Liver (tissue), 9 donors: ENCODE data around the gene WNK2. TPM values are rescaled to one million over a fixed set of nuclear protein-coding genes. Genes with fewer than 3 reads are reported as not detected.

Experiments
- DNase-seq: peaks from one replicate; pipeline ENCODE4 v3.0.0-alpha.2; 2017; ENCODE audit warnings: low spot score
- H3K27ac ChIP-seq, 2 donors: one replicate each; pipeline ENCODE4 v1.7.0; 2013; ENCODE audit warnings: inconsistent platforms in 2 of 2, low read length in 2 of 2, control low read depth in 1 of 2, low read depth in 1 of 2, mild to moderate bottlenecking in 1 of 2
- H3K27me3 ChIP-seq, 4 donors: one replicate each; pipeline versions ENCODE4 v1.6.1 to v1.7.0; 2013; ENCODE audit warnings: low read length in 3 of 4, inconsistent platforms in 1 of 4, mild to moderate bottlenecking in 1 of 4, moderate library complexity in 1 of 4; ENCODE audit not compliant: control insufficient read depth in 4 of 4, insufficient read depth in 4 of 4
- H3K36me3 ChIP-seq, 4 donors: one replicate each; pipeline versions ENCODE4 v1.6.1 to v1.7.0; 2013; ENCODE audit warnings: low read length in 3 of 4, mild to moderate bottlenecking in 3 of 4, low read depth in 1 of 4, moderate library complexity in 1 of 4; ENCODE audit not compliant: control insufficient read depth in 4 of 4, insufficient read depth in 3 of 4
- H3K4me1 ChIP-seq, 4 donors: one replicate each; pipeline versions ENCODE4 v1.6.1 to v1.7.0; 2013; ENCODE audit warnings: low read length in 3 of 4, mild to moderate bottlenecking in 3 of 4, moderate library complexity in 1 of 4; ENCODE audit not compliant: control insufficient read depth in 4 of 4, insufficient read depth in 4 of 4
- H3K4me3 ChIP-seq, 3 donors: one replicate each; pipeline versions ENCODE4 v1.6.1 to v1.7.0; 2013; ENCODE audit warnings: low read length in 3 of 3, control low read depth in 1 of 3, low read depth in 1 of 3, mild to moderate bottlenecking in 1 of 3
- H3K9ac ChIP-seq, 2 donors: one replicate each; pipeline ENCODE4 v1.7.0; 2013; ENCODE audit warnings: low read length in 2 of 2, mild to moderate bottlenecking in 2 of 2, moderate library complexity in 2 of 2, control low read depth in 1 of 2, low read depth in 1 of 2
- H3K9me3 ChIP-seq, 4 donors: one replicate each; pipeline versions ENCODE4 v1.6.1 to v1.7.0; 2013; ENCODE audit warnings: low read length in 3 of 4; ENCODE audit not compliant: control insufficient read depth in 4 of 4
- EGR1 ChIP-seq, 2 donors: IDR thresholded peaks; 2 replicates each; pipeline ENCODE4 v1.6.1; 2016 to 2018; ENCODE audit warnings: antibody characterized with exemption in 2 of 2, low read depth in 2 of 2
- FOXA1 ChIP-seq: IDR thresholded peaks from 2 replicates; pipeline ENCODE4 v1.6.1; 2016; ENCODE audit warnings: antibody characterized with exemption
- FOXA2 ChIP-seq: IDR thresholded peaks from 2 replicates; pipeline ENCODE4 v1.6.1; 2016; ENCODE audit warnings: antibody characterized with exemption
- GABPA ChIP-seq, 2 donors: IDR thresholded peaks in 1 of 2; conservative IDR thresholded peaks in 1 of 2; 2 replicates each; pipeline ENCODE4 v1.6.1; 2016; ENCODE audit warnings: antibody characterized with exemption in 2 of 2, mild to moderate bottlenecking in 1 of 2, moderate library complexity in 1 of 2
- HNF4A ChIP-seq, 2 donors: conservative IDR thresholded peaks; 2 replicates each; pipeline ENCODE4 v1.6.1; 2016; ENCODE audit warnings: antibody characterized with exemption in 2 of 2, mild to moderate bottlenecking in 2 of 2
- HNF4G ChIP-seq: IDR thresholded peaks from 2 replicates; pipeline ENCODE4 v1.6.1; 2016; ENCODE audit warnings: antibody characterized with exemption
- NR2F2 ChIP-seq: IDR thresholded peaks from 2 replicates; pipeline ENCODE4 v1.6.1; 2016; ENCODE audit warnings: antibody characterized with exemption
- RAD21 ChIP-seq, 2 donors: IDR thresholded peaks; 2 replicates each; pipeline ENCODE4 v1.6.1; 2016; ENCODE audit warnings: antibody characterized with exemption in 2 of 2, mild to moderate bottlenecking in 2 of 2
- RXRA ChIP-seq, 2 donors: IDR thresholded peaks; 2 replicates each; pipeline ENCODE4 v1.6.1; 2017 to 2018; ENCODE audit warnings: antibody characterized with exemption in 2 of 2, mild to moderate bottlenecking in 1 of 2
- SP1 ChIP-seq: IDR thresholded peaks from 2 replicates; pipeline ENCODE4 v1.6.1; 2018; ENCODE audit warnings: antibody characterized with exemption, mild to moderate bottlenecking
- TAF1 ChIP-seq: conservative IDR thresholded peaks from 2 replicates; pipeline ENCODE4 v1.6.1; 2016; ENCODE audit warnings: antibody characterized with exemption, mild to moderate bottlenecking
- YY1 ChIP-seq: IDR thresholded peaks from 2 replicates; pipeline ENCODE4 v1.6.1; 2016; ENCODE audit warnings: antibody characterized with exemption, mild to moderate bottlenecking
- WGBS: extraction: QIAGEN DNeasy Blood & Tissue Kit; methylation state at CpG from one replicate; pipeline ENCODE4 v1.1.7; 2013; 5-methylcytosine and 5-hydroxymethylcytosine counted together
- polyA plus RNA-seq, 2 donors: library from polyadenylated mRNA; stranded (reverse) in 1 of 2; unstranded in 1 of 2; fragments of 200-250 nt in 1 of 2; fragments of >200 nt in 1 of 2; fragmentation: Nextera tagmentation in 1 of 2; extraction: Ambion mirVana in 1 of 2; gene quantifications; one replicate each; pipeline versions ENCODE4 v1.2.1 to v1.2.3, GENCODE V29; 2013 to 2015
- total RNA-seq, 2 donors: library from RNA; depleted of rRNA; stranded (reverse); fragments of >200 nt; gene quantifications; one replicate each; pipeline ENCODE4 v1.2.3, GENCODE V29; 2014
- TF ChIP-seq, protein P1 (sequence below): IDR thresholded peaks from 2 replicates; pipeline ENCODE4 v1.6.1; 2016; ENCODE audit warnings: antibody characterized with exemption
- TF ChIP-seq, protein P2 (sequence below): fragments of 150-350 bp; IDR thresholded peaks from 2 replicates; pipeline ENCODE4 v1.5.1; 2017; ENCODE audit warnings: improper control_type of control experiment, low read depth, low read length; ENCODE audit not compliant: missing input control
- TF ChIP-seq, protein P3 (sequence below): IDR thresholded peaks from 2 replicates; pipeline ENCODE4 v1.6.1; 2016; ENCODE audit warnings: antibody characterized with exemption
- TF ChIP-seq, protein P4 (sequence below): IDR thresholded peaks from 2 replicates; pipeline ENCODE4 v1.6.1; 2016; ENCODE audit warnings: antibody characterized with exemption
- TF ChIP-seq, protein P5 (sequence below): IDR thresholded peaks from 2 replicates; pipeline ENCODE4 v1.6.1; 2016; ENCODE audit warnings: antibody characterized with exemption, mild to moderate bottlenecking
- donor health status: healthy.
- donor health status: healthy.
- donor health status: healthy.
- donor health status: healthy.
- donor health status: healthy.

WNK2 gene
- total and polyA plus RNA-seq, 4 donors: 0.65 to 4.4 (median 1.7) TPM

DNA sequence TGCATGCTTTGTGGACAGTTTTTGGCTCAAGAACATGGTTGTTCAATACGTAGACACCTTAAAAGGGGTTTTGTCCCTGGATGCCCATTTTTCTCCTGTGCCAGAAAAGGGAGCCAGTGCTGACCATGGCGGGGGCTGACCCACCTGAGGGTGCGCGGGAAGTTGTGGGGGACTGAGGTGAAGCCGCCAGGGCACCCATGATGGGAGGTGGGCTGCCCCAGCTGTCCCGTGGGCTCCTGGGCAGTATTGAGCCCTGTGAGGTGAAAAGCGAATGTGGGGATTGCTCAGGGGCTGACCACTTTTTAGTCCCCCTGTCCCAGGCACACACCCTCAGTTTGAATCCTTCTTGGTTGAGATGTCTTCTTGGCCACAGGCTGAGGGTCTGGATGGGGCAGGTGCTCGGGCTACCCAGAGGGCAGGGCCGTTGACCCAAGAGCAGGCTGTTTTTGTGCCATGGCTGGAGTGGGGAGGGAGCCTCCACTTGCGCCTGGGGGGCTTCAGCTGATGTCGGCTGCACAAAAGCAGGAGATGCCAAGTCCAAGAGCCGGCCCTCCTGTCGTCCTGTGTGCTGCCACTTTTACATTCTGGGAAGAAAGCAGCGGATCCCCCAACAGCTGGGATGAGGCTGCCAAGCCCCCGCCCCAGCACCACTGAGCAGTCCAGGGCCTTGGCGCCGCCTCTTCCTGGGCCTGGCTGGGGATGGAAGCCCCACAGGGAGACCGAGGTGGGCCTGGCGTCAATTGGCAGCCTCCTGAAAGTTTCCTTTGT lies 120.1 kb downstream of the WNK2 start:
- no peak overlapping the region for H3K4me3 ChIP-seq
- WGBS: 92% methylated on average over 19 of the region's 19 CpGs
- H3K9ac ChIP-seq: no peak overlapping the region
- TF ChIP-seq HNF4A (conservative IDR thresholded peaks at IDR 0.05): no peak
- TF ChIP-seq, protein P1, sequence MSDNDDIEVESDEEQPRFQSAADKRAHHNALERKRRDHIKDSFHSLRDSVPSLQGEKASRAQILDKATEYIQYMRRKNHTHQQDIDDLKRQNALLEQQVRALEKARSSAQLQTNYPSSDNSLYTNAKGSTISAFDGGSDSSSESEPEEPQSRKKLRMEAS: no peak
- TF ChIP-seq RXRA (IDR thresholded peaks at IDR 0.05): no peak
- TF ChIP-seq, protein P2, sequence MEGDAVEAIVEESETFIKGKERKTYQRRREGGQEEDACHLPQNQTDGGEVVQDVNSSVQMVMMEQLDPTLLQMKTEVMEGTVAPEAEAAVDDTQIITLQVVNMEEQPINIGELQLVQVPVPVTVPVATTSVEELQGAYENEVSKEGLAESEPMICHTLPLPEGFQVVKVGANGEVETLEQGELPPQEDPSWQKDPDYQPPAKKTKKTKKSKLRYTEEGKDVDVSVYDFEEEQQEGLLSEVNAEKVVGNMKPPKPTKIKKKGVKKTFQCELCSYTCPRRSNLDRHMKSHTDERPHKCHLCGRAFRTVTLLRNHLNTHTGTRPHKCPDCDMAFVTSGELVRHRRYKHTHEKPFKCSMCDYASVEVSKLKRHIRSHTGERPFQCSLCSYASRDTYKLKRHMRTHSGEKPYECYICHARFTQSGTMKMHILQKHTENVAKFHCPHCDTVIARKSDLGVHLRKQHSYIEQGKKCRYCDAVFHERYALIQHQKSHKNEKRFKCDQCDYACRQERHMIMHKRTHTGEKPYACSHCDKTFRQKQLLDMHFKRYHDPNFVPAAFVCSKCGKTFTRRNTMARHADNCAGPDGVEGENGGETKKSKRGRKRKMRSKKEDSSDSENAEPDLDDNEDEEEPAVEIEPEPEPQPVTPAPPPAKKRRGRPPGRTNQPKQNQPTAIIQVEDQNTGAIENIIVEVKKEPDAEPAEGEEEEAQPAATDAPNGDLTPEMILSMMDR: no peak
- no peak for TF ChIP-seq TAF1
- TF ChIP-seq, protein P3, sequence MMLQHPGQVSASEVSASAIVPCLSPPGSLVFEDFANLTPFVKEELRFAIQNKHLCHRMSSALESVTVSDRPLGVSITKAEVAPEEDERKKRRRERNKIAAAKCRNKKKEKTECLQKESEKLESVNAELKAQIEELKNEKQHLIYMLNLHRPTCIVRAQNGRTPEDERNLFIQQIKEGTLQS: no peak
- no peak for TF ChIP-seq YY1
- TF ChIP-seq NR2F2: no peak
- TF ChIP-seq GABPA (IDR thresholded peaks at IDR 0.05 in 1 of 2, conservative IDR thresholded peaks at IDR 0.05 in 1 of 2): no peak
- no peak for TF ChIP-seq HNF4G
- no peak for TF ChIP-seq SP1
- no peak for TF ChIP-seq FOXA2
- TF ChIP-seq, protein P4, sequence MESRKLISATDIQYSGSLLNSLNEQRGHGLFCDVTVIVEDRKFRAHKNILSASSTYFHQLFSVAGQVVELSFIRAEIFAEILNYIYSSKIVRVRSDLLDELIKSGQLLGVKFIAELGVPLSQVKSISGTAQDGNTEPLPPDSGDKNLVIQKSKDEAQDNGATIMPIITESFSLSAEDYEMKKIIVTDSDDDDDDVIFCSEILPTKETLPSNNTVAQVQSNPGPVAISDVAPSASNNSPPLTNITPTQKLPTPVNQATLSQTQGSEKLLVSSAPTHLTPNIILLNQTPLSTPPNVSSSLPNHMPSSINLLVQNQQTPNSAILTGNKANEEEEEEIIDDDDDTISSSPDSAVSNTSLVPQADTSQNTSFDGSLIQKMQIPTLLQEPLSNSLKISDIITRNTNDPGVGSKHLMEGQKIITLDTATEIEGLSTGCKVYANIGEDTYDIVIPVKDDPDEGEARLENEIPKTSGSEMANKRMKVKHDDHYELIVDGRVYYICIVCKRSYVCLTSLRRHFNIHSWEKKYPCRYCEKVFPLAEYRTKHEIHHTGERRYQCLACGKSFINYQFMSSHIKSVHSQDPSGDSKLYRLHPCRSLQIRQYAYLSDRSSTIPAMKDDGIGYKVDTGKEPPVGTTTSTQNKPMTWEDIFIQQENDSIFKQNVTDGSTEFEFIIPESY: no peak
- TF ChIP-seq EGR1 (IDR thresholded peaks at IDR 0.05; ENCODE audit: low read depth in 2 of 2): no peak
- no peak for TF ChIP-seq FOXA1
- TF ChIP-seq RAD21 (IDR thresholded peaks at IDR 0.05): no peak
- TF ChIP-seq, protein P5, sequence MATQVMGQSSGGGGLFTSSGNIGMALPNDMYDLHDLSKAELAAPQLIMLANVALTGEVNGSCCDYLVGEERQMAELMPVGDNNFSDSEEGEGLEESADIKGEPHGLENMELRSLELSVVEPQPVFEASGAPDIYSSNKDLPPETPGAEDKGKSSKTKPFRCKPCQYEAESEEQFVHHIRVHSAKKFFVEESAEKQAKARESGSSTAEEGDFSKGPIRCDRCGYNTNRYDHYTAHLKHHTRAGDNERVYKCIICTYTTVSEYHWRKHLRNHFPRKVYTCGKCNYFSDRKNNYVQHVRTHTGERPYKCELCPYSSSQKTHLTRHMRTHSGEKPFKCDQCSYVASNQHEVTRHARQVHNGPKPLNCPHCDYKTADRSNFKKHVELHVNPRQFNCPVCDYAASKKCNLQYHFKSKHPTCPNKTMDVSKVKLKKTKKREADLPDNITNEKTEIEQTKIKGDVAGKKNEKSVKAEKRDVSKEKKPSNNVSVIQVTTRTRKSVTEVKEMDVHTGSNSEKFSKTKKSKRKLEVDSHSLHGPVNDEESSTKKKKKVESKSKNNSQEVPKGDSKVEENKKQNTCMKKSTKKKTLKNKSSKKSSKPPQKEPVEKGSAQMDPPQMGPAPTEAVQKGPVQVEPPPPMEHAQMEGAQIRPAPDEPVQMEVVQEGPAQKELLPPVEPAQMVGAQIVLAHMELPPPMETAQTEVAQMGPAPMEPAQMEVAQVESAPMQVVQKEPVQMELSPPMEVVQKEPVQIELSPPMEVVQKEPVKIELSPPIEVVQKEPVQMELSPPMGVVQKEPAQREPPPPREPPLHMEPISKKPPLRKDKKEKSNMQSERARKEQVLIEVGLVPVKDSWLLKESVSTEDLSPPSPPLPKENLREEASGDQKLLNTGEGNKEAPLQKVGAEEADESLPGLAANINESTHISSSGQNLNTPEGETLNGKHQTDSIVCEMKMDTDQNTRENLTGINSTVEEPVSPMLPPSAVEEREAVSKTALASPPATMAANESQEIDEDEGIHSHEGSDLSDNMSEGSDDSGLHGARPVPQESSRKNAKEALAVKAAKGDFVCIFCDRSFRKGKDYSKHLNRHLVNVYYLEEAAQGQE: no peak
- H3K27ac ChIP-seq: no peak overlapping the region
- no peaks in the 10 kb centered on the region for H3K9me3 ChIP-seq
- no peak for DNase-seq
- H3K4me1 ChIP-seq: peaks cover 0 to 6% (median 4%) of the 10 kb centered on the region in 4 donors
- no peaks in the 10 kb centered on the region for H3K36me3 ChIP-seq
- H3K27me3 ChIP-seq: no peaks in the 10 kb centered on the region
